Measurements from ENCODE around the gene FOXD4L1.
"Not testable (repeated sequence)": the region's sequence is repeated elsewhere in the genome, so short reads cannot be mapped to it uniquely, and the experiment has no call there.

FOXD4L1 gene

GRCh38 chr2:113524986-113525385, 26.5 kb downstream of the FOXD4L1 start:
- DNase-seq (ENCODE audit: low read depth): not testable (repeated sequence)

- not testable (repeated sequence) for DNase-seq (ENCODE audit: low read depth)
Observed at GRCh38 chr2:113527350-113528045, 29.0 kb downstream of the FOXD4L1 start.

- not testable (repeated sequence) for DNase-seq (ENCODE audit: low read depth)
Observed at GRCh38 chr2:113528126-113528525, 29.7 kb downstream of the FOXD4L1 start.

GRCh38 chr2:113528904-113529303, 30.4 kb downstream of the FOXD4L1 start:
- DNase-seq (ENCODE audit: low read depth): not testable (repeated sequence)

GRCh38 chr2:113532991-113533390, 34.5 kb downstream of the FOXD4L1 start:
- not testable (repeated sequence) for DNase-seq (ENCODE audit: low read depth)

GRCh38 chr2:113536573-113536972, 38.1 kb downstream of the FOXD4L1 start:
- DNase-seq (ENCODE audit: low read depth): not testable (repeated sequence)

- DNase-seq (ENCODE audit: low read depth): not testable (repeated sequence)
Observed at GRCh38 chr2:113540834-113541203, 42.4 kb downstream of the FOXD4L1 start.

GRCh38 chr2:113541204-113541975, 42.9 kb downstream of the FOXD4L1 start:
- peak; percentile 5 for DNase-seq (ENCODE audit: low read depth)

GRCh38 chr2:113541976-113542485, 43.6 kb downstream of the FOXD4L1 start:
- not testable (repeated sequence) for DNase-seq (ENCODE audit: low read depth)

- not testable (repeated sequence) for DNase-seq (ENCODE audit: low read depth)
Observed at GRCh38 chr2:113542529-113542928, 44.1 kb downstream of the FOXD4L1 start.
